Body of pancreas (tissue), 4 donors: ENCODE results near the gene GFY.

ENCODE experiments used
- CTCF ChIP-seq, 7 experiments: fragments of 450-650 bp in 4 of 7; fragments of 200-600 bp in 3 of 7; sonication (generic) in 3 of 7; IDR thresholded peaks; one replicate each; pipeline ENCODE4 v1.5.1; 2016 to 2019; ENCODE audit warnings: antibody characterized with exemption in 7 of 7
- POLR2A ChIP-seq, 3 donors: fragments of 450-650 bp; IDR thresholded peaks; one replicate each; pipeline ENCODE4 v1.6.1; 2016; ENCODE audit warnings: antibody characterized with exemption in 3 of 3, mild to moderate bottlenecking in 2 of 3

- TF ChIP-seq CTCF (IDR thresholded peaks at IDR 0.05), result no peak
- no peak for TF ChIP-seq POLR2A (IDR thresholded peaks at IDR 0.05)
These were observed 2.8 kb downstream of the GFY start for GRCh38 chr19:49427855-49428546.
